Activated CD4-positive, alpha-beta T cell treated with anti-CD3 and anti-CD28 coated beads, Interleukin-2, amount 10 ng/mL, durations not matched to agents 7 days and 5 days (primary cell): Measurements from ENCODE around the gene ARFGEF3. TPM values are rescaled to one million over a fixed set of nuclear protein-coding genes. Genes with fewer than 3 reads are reported as not detected.

Experiments used
- CTCF ChIA-PET: fragments of 350-600 bp; sonication (Branson Sonifier 250); formaldehyde crosslinking; loops from one replicate; lab custom pipeline; 2021; ENCODE audit warnings: antibody characterized with exemption; lab: Charles Lee
- POLR2A ChIA-PET: fragments of 350-600 bp; sonication (Branson Sonifier 250); formaldehyde crosslinking; loops from one replicate; lab custom pipeline; 2021; ENCODE audit warnings: antibody characterized with exemption; lab: Charles Lee
- DNase-seq: peaks from one replicate; pipeline ENCODE4 v3.0.0-alpha.2; 2020
- H3K27ac Mint-ChIP-seq: one replicate; pipeline ENCODE4 v1.8.0; 2021; ENCODE audit warnings: mild to moderate bottlenecking, moderate library complexity, mixed read lengths
- H3K27me3 Mint-ChIP-seq: one replicate; pipeline ENCODE4 v1.8.0; 2021; ENCODE audit warnings: mixed read lengths
- H3K36me3 Mint-ChIP-seq: one replicate; pipeline ENCODE4 v1.8.0; 2021; ENCODE audit warnings: low read depth, mixed read lengths
- H3K4me1 Mint-ChIP-seq: one replicate; pipeline ENCODE4 v1.8.0; 2021; ENCODE audit warnings: mixed read lengths
- H3K4me3 Mint-ChIP-seq: one replicate; pipeline ENCODE4 v1.8.0; 2021; ENCODE audit warnings: mild to moderate bottlenecking, moderate library complexity, mixed read lengths
- H3K9me3 Mint-ChIP-seq: one replicate; pipeline ENCODE4 v1.8.0; 2021; ENCODE audit warnings: mixed read lengths
- total RNA-seq, 2 experiments: library from RNA; stranded (reverse); gene quantifications; one replicate each; pipeline ENCODE4 v1.2.3, GENCODE V29; 2021

The ARFGEF3 gene
- total RNA-seq, 2 experiments from 2014 or later, result 0.05 to 0.06 TPM

DNA sequence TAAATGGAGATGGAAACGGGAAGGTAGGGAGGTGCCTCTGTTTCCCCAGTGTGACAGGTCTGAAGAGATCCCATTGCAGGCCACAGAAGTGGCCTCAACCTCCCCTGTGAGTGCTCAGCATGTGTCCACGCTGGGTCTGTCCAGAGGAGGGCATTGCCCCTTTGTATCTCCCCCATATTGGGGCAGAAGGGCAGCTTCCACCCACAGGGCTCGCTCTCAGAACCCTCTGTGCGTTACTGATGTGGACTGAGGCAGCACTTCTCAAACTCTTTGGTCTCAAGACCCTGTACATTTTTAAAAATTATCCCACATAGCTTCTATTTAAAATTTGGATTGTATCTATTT, 22.0 kb downstream of the ARFGEF3 start:
- no peak for DNase-seq
- Mint-ChIP-seq H3K4me3 (no peak overlapping the region), H3K4me1 (no peaks in the 10 kb centered on the region), H3K27me3 (peaks cover 16% of the 10 kb centered on the region), H3K27ac (no peak overlapping the region), H3K36me3 (no peaks in the 10 kb centered on the region), H3K9me3 (peaks cover 2% of the 10 kb centered on the region)
- POLR2A ChIA-PET, result no interaction called here
- CTCF ChIA-PET, result no interaction called here

GRCh38 chr6:138184230-138184629, 22.5 kb downstream of the ARFGEF3 start:
- CTCF ChIA-PET, result no interaction called here

DNA sequence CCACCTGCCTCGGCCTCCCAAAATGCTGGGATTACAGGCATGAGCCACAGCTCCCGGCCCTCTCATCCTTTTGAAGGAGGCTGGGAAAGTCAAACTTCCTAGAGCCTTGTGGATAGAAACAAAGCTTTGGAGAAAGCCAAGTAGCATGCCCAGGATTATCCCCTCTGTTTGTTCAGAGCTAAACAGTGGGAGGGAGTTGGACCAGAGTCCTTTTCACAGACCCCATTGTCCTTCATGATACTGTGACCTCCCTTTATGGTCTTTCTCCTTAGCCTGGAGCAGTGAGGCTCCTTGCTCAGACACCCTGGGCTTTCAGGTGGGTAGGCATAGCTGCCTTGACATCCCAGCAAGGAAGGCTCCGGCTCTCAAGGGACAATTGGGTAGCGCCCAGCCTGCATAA, 25.4 kb downstream of the ARFGEF3 start:
- H3K9me3 Mint-ChIP-seq, result no peaks in the 10 kb centered on the region
- no peak for DNase-seq
- H3K36me3 Mint-ChIP-seq, result no peaks in the 10 kb centered on the region
- peaks cover 9% of the 10 kb centered on the region for H3K27me3 Mint-ChIP-seq
- H3K4me1 Mint-ChIP-seq, result no peaks in the 10 kb centered on the region
- H3K4me3 Mint-ChIP-seq, result no peak overlapping the region
- POLR2A ChIA-PET, result no interaction called here
- CTCF ChIA-PET, result no interaction called here
- no peak overlapping the region for H3K27ac Mint-ChIP-seq

More at GRCh38 chr6:138184230-138184629, 22.5 kb downstream of the ARFGEF3 start:
- peaks cover 15% of the 10 kb centered on the region for H3K27me3 Mint-ChIP-seq
- no peaks in the 10 kb centered on the region for H3K4me1 Mint-ChIP-seq
- DNase-seq, result no peak
- no peak overlapping the region for H3K4me3 Mint-ChIP-seq
- POLR2A ChIA-PET, result no interaction called here
- peaks cover 2% of the 10 kb centered on the region for H3K9me3 Mint-ChIP-seq
- H3K27ac Mint-ChIP-seq, result no peak overlapping the region
- H3K36me3 Mint-ChIP-seq, result no peaks in the 10 kb centered on the region

GRCh38 chr6:138188278-138188941, 26.7 kb downstream of the ARFGEF3 start:
- H3K27me3 Mint-ChIP-seq, result peaks cover 7% of the 10 kb centered on the region
- CTCF ChIA-PET, result no interaction called here
- no peak for DNase-seq
- H3K4me3 Mint-ChIP-seq, result no peak overlapping the region
- H3K27ac Mint-ChIP-seq, result no peak overlapping the region
- POLR2A ChIA-PET, result no interaction called here
- H3K9me3 Mint-ChIP-seq, result no peaks in the 10 kb centered on the region
- H3K4me1 Mint-ChIP-seq, result no peaks in the 10 kb centered on the region
- H3K36me3 Mint-ChIP-seq, result no peaks in the 10 kb centered on the region

DNA sequence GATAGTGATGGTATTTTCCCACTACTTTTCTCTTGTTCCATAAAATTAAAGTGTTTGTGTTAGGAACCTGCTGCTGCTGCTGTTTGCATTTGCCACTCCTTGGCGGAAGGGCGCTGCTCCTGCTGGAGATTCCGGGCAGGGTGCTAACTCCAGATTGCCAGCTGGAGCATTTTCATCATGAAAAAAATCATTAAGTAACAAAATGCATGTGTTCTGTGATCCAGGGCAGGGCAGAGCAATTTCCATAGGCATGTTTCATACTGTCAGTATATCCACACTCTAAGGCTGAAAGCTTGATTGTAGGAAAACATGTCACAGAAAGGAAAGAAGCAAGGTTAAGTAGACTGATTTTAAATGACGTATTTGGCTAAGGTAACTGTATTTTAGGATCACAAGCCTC, 32.5 kb downstream of the ARFGEF3 start:
- Mint-ChIP-seq H3K9me3 (no peaks in the 10 kb centered on the region), H3K36me3 (no peaks in the 10 kb centered on the region), H3K27me3 (no peaks in the 10 kb centered on the region), H3K4me3 (no peak overlapping the region), H3K4me1 (no peaks in the 10 kb centered on the region), H3K27ac (no peak overlapping the region)
- ChIA-PET CTCF (interaction anchor here (0.7 kb wide), 1 partner anchor 1567 kb away, joined by 3 read pairs; no protein-coding TSS in a partner anchor), POLR2A (no interaction called here)
- no peak for DNase-seq

DNA sequence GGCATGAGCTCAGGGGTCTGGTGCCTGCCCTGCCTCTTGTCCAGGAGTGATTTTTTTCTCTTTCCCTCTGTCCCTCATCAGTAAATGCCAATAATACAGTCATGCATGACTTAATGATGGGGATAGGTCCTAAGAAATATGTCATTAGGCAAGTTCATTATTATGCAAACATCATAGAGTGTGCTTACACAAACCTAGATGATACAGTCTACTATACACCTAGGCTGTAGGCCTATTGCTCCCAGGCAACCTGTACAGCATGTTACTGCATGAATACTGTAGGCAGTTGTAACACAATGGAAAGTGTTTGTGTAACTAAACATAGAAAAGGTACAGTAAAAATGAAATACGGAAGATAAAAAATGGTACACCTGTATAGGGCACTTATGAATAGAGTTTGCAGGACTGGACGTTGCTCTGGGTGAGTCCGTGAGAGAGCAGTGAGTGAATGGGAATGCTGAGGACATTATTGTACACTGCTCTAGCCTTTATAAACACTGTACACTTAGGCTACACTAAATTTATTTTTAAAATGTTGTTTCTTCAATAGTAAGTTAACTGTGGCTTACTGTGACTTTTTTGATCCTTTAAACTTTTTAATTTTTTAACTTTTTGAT, 34.5 kb downstream of the ARFGEF3 start:
- no peaks in the 10 kb centered on the region for H3K4me1 Mint-ChIP-seq
- ChIA-PET POLR2A (no interaction called here), CTCF (no interaction called here)
- H3K4me3 Mint-ChIP-seq, result no peak overlapping the region
- no peaks in the 10 kb centered on the region for H3K9me3 Mint-ChIP-seq
- H3K36me3 Mint-ChIP-seq, result no peaks in the 10 kb centered on the region
- DNase-seq, result no peak
- H3K27me3 Mint-ChIP-seq, result peaks cover 3% of the 10 kb centered on the region
- no peak overlapping the region for H3K27ac Mint-ChIP-seq

- no peaks in the 10 kb centered on the region for H3K36me3 Mint-ChIP-seq
- no peak overlapping the region for H3K27ac Mint-ChIP-seq
- H3K27me3 Mint-ChIP-seq, result peaks cover 4% of the 10 kb centered on the region
- POLR2A ChIA-PET, result no interaction called here
- no peak for DNase-seq
- no peaks in the 10 kb centered on the region for H3K9me3 Mint-ChIP-seq
- CTCF ChIA-PET, result interaction anchor here (0.7 kb wide), 1 partner anchor 121 kb away, joined by 4 read pairs; no protein-coding TSS in a partner anchor
- H3K4me3 Mint-ChIP-seq, result no peak overlapping the region
- no peaks in the 10 kb centered on the region for H3K4me1 Mint-ChIP-seq
These were observed 35.8 kb downstream of the ARFGEF3 start for GRCh38 chr6:138197570-138197969.

GRCh38 chr6:138198430-138199091, 36.8 kb downstream of the ARFGEF3 start:
- ChIA-PET POLR2A (no interaction called here), CTCF (no interaction called here)
- Mint-ChIP-seq H3K36me3 (no peaks in the 10 kb centered on the region), H3K27ac (no peak overlapping the region), H3K9me3 (no peaks in the 10 kb centered on the region), H3K27me3 (peaks cover 4% of the 10 kb centered on the region), H3K4me1 (no peaks in the 10 kb centered on the region), H3K4me3 (no peak overlapping the region)
- no peak for DNase-seq

DNA sequence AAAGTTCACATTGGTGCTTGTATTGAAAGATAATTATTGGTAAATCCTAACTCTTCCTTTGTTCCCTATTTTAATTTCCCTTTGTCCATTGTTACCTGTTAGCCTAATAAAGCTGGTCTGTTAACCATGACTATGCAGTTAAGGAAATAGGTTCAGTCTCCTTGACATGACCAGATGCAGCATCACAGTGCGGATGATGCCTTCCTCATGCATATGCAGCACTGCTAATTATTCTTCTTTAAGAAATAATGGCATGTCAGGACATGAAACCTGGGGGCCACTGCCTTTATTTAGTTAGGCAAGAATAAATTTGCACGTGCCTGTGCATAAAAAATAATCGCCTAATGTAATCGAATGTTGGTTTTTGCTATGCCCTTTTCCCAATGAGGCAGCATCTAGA, 40.1 kb downstream of the ARFGEF3 start:
- Mint-ChIP-seq H3K4me1 (no peaks in the 10 kb centered on the region), H3K27ac (no peak overlapping the region), H3K4me3 (no peak overlapping the region), H3K27me3 (peaks cover 16% of the 10 kb centered on the region), H3K36me3 (no peaks in the 10 kb centered on the region), H3K9me3 (no peaks in the 10 kb centered on the region)
- CTCF ChIA-PET, result no interaction called here
- POLR2A ChIA-PET, result no interaction called here
- no peak for DNase-seq

GRCh38 chr6:138203315-138203714, 41.6 kb downstream of the ARFGEF3 start:
- ChIA-PET CTCF (no interaction called here), POLR2A (no interaction called here)
- Mint-ChIP-seq H3K36me3 (no peaks in the 10 kb centered on the region), H3K27ac (no peak overlapping the region), H3K9me3 (no peaks in the 10 kb centered on the region), H3K4me1 (no peaks in the 10 kb centered on the region), H3K27me3 (peaks cover 18% of the 10 kb centered on the region), H3K4me3 (no peak overlapping the region)
- DNase-seq, result no peak

- POLR2A ChIA-PET, result no interaction called here
- Mint-ChIP-seq H3K4me3 (no peak overlapping the region), H3K27me3 (peaks cover 23% of the 10 kb centered on the region), H3K4me1 (no peaks in the 10 kb centered on the region), H3K36me3 (no peaks in the 10 kb centered on the region), H3K9me3 (no peaks in the 10 kb centered on the region), H3K27ac (no peak overlapping the region)
- CTCF ChIA-PET, result no interaction called here
- DNase-seq, result no peak
These were observed 42.6 kb downstream of the ARFGEF3 start for GRCh38 chr6:138204303-138204702.

DNA sequence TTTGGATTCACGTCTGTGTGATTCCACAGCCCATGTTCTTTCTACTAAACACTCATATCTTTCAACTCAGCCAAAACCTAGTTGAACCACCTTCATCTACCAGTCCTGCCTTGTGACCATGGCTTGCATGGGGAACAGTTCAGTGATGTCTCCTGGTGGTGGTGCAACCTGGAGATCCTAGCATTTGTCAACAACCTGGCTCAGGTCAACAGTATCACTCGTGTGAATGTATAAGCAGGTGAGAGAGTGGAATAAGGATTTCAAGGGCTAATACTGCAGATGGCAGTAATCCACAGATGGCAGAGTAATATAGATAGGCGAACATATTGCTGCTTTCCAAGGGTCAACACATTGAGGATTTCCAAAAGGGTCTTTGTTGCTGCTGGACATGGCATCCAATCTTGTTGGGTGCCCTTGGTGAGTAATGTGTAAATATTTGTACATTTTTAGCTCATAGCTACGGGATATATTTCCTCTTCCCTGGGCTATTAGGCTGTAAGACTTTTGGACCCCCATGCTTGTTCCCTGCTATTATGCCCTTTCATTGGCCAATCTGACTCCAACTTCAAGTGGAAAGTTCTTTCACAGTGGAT, 43.1 kb downstream of the ARFGEF3 start:
- Mint-ChIP-seq H3K9me3 (no peaks in the 10 kb centered on the region), H3K36me3 (no peaks in the 10 kb centered on the region), H3K4me1 (no peaks in the 10 kb centered on the region), H3K27me3 (peaks cover 23% of the 10 kb centered on the region), H3K4me3 (no peak overlapping the region), H3K27ac (no peak overlapping the region)
- DNase-seq, result no peak
- ChIA-PET CTCF (no interaction called here), POLR2A (interaction anchor here (0.5 kb wide), 1 partner anchor 126 kb away, joined by 3 read pairs; no protein-coding TSS in a partner anchor)
